ENCODE data around the gene LAMA2. TPM values are rescaled to one million over a fixed set of nuclear protein-coding genes. Genes with fewer than 3 reads are reported as not detected.

LAMA2 gene
- total and polyA plus RNA-seq, 7 donors: 8.8 to 59.0 (median 27.3) TPM

DNA sequence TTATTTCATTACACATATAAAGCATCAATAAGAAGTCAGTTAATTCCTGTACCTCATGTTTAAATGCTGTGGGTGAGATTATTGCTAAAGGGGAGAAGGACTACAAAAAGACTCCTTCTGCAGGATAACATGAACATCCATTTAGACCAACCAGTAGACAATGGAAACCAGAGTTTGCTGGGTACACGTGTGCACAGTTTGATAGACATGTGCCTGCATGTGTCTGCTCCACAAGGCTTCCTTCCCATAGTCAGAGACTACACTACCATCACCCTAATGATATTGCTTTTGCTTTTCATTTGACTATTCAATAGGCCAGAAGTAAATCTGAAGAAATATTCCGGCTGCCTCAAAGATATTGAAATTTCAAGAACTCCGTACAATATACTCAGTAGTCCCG is 595.4 kb downstream of the LAMA2 start:
- intact Hi-C loops (cut with DNase I): no loop called here
- 91 to 93% (median 93%) methylated on average over 4 of the region's 4 CpGs for WGBS, 3 donors
- Histone ChIP-seq H3K4me3 (no peak overlapping the region), H3K27me3 (ENCODE audit: insufficient read depth in 3 of 3, low read length in 2 of 3) (no peaks in the 10 kb centered on the region), H3K9me3 (no peaks in the 10 kb centered on the region), H3K27ac (no peak overlapping the region), H3K36me3 (ENCODE audit: insufficient read depth in 1 of 2, low read depth in 1 of 2) (peaks cover 0 to 42% of the 10 kb centered on the region in 2 donors), H3K4me1 (no peaks in the 10 kb centered on the region)
- TF ChIP-seq, protein P1, sequence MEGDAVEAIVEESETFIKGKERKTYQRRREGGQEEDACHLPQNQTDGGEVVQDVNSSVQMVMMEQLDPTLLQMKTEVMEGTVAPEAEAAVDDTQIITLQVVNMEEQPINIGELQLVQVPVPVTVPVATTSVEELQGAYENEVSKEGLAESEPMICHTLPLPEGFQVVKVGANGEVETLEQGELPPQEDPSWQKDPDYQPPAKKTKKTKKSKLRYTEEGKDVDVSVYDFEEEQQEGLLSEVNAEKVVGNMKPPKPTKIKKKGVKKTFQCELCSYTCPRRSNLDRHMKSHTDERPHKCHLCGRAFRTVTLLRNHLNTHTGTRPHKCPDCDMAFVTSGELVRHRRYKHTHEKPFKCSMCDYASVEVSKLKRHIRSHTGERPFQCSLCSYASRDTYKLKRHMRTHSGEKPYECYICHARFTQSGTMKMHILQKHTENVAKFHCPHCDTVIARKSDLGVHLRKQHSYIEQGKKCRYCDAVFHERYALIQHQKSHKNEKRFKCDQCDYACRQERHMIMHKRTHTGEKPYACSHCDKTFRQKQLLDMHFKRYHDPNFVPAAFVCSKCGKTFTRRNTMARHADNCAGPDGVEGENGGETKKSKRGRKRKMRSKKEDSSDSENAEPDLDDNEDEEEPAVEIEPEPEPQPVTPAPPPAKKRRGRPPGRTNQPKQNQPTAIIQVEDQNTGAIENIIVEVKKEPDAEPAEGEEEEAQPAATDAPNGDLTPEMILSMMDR (IDR thresholded peaks at IDR 0.05): no peak
- ATAC-seq (no peak), DNase-seq (no peak)

DNA sequence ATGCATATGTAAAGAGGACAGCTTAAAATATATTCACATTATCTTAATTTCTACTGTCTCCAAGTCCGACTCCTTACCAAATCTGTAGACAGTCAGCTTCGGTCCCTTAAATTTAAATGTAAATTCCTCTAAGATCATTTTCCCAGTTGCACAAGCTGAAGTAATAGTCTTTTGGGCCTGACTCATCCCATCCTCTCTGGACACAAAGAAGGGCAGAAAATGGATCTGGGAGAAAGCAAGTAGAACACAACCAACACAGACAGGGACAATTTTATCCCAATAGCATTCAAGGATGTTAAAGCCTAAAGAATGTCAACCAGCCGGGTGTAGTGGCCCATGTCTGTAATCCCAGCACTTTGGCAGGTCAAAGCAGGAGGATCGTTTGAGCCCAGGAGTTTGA is 598.8 kb downstream of the LAMA2 start:
- TF ChIP-seq, protein P1 (IDR thresholded peaks at IDR 0.05): no peak
- H3K9me3 ChIP-seq: no peaks in the 10 kb centered on the region
- WGBS, 3 donors: 80 to 86% (median 82%) methylated on average over 4 of the region's 4 CpGs
- no peak overlapping the region for H3K4me3 ChIP-seq
- no peak for DNase-seq
- no peaks in the 10 kb centered on the region for H3K27me3 ChIP-seq (ENCODE audit: insufficient read depth in 3 of 3, low read length in 2 of 3)
- H3K4me1 ChIP-seq: no peaks in the 10 kb centered on the region
- H3K27ac ChIP-seq: no peak overlapping the region
- intact Hi-C loops (cut with DNase I): no loop called here
- no peak for ATAC-seq
- H3K36me3 ChIP-seq (ENCODE audit: insufficient read depth in 1 of 2, low read depth in 1 of 2): peaks cover 0 to 43% of the 10 kb centered on the region in 2 donors

DNA sequence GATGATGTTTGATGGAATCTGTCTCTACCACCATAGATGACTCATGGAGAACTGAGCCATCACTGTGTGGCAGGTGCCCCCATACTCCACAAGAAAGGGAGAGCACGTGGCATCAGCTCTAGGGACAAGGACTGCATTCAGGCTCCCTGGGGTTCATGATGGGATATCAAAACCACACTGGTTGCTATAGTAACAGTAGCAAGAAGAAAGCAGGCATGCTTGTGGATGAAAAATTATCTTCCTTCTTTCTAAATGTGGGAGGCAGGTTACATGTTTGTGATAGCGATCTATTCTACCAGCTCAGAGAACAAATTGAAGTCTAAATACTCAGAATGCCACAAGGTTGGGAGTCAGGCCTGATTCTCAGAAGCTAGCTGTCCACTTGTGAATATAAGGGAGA is 602.8 kb downstream of the LAMA2 start:
- WGBS, 3 donors: 80 to 91% (median 82%) methylated on average over 2 of the region's 2 CpGs
- Histone ChIP-seq H3K36me3 (ENCODE audit: insufficient read depth in 1 of 2, low read depth in 1 of 2) (peaks cover 0 to 29% of the 10 kb centered on the region in 2 donors), H3K27ac (no peak overlapping the region), H3K4me3 (no peak overlapping the region), H3K4me1 (peaks cover 24% of the 10 kb centered on the region), H3K9me3 (no peaks in the 10 kb centered on the region), H3K27me3 (ENCODE audit: insufficient read depth in 3 of 3, low read length in 2 of 3) (no peaks in the 10 kb centered on the region)
- TF ChIP-seq, protein P1 (IDR thresholded peaks at IDR 0.05): no peak
- intact Hi-C loops (cut with DNase I): no loop called here
- ATAC-seq (no peak), DNase-seq (no peak)

DNA sequence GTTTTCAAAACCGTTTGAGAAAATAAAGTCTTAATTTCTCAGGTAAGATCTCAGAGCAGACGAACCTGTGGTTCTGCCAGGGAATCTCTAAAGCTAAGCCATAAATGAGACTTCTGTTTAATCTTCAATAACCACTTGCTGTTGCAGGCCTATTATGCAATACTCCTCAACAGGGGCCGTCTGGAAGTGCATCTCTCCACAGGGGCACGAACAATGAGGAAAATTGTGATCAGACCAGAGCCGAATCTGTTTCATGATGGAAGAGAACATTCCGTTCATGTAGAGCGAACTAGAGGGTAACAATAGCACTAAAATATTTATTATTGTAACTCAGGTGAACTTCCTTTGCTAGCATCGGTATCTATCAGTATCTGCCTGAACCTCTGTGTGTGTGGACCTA is 603.4 kb downstream of the LAMA2 start:
- peaks cover 29% of the 10 kb centered on the region for H3K4me1 ChIP-seq
- ATAC-seq (no peak), DNase-seq (no peak)
- 63 to 74% (median 70%) methylated on average over 8 of the region's 8 CpGs for WGBS, 3 donors
- peaks cover 0 to 23% of the 10 kb centered on the region in 2 donors for H3K36me3 ChIP-seq (ENCODE audit: insufficient read depth in 1 of 2, low read depth in 1 of 2)
- H3K4me3 ChIP-seq: no peak overlapping the region
- no peak overlapping the region for H3K27ac ChIP-seq
- no peaks in the 10 kb centered on the region for H3K27me3 ChIP-seq (ENCODE audit: insufficient read depth in 3 of 3, low read length in 2 of 3)
- no peaks in the 10 kb centered on the region for H3K9me3 ChIP-seq
- intact Hi-C loops (cut with DNase I): no loop called here
- TF ChIP-seq, protein P1 (IDR thresholded peaks at IDR 0.05): no peak

DNA sequence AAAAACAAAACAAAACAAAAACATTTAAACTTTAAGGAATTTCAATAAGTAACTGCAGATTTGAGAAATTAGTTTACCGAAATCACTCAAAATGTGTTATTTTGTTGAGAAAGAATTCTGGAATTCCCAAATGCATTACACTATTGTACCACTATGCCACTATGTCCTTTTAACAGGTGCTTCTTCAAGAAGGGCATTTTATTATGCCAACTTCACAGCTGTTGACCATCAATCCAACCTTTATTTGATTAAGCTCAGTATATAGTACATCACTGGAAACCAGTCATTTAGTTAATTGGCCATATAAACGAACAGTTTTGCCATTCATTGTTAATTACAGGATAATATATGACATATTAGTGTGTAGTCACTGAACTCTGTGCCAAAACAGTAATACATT is 605.4 kb downstream of the LAMA2 start:
- H3K9me3 ChIP-seq: no peaks in the 10 kb centered on the region
- H3K27ac ChIP-seq: no peak overlapping the region
- ATAC-seq (no peak), DNase-seq (no peak)
- H3K27me3 ChIP-seq (ENCODE audit: insufficient read depth in 3 of 3, low read length in 2 of 3): no peaks in the 10 kb centered on the region
- H3K36me3 ChIP-seq (ENCODE audit: insufficient read depth in 1 of 2, low read depth in 1 of 2): peaks cover 0 to 20% of the 10 kb centered on the region in 2 donors
- TF ChIP-seq, protein P1 (IDR thresholded peaks at IDR 0.05): no peak
- H3K4me3 ChIP-seq: no peak overlapping the region
- WGBS, 3 donors: 30 to 55% (median 31%) methylated on average over 2 of the region's 2 CpGs
- intact Hi-C loops (cut with DNase I): no loop called here
- peaks cover 32% of the 10 kb centered on the region for H3K4me1 ChIP-seq
